Activated T-helper 2 cell treated with anti-CD3 and anti-CD28 coated beads, Interferon-gamma antibody, Interleukin-2, Interleukin-4, amounts not matched to agents 10 μg/mL and 5 μg/mL and 100 μg/mL, durations not matched to agents 14 hours and 24 hours and 36 hours (primary cell): Measurements from ENCODE around the gene ABCC3. TPM values are rescaled to one million over a fixed set of nuclear protein-coding genes. Genes with fewer than 3 reads are reported as not detected.

Source experiments
- DNase-seq: peaks from one replicate; pipeline ENCODE4 v3.0.0; 2021; ENCODE audit warnings: low spot score
- H3K27ac Mint-ChIP-seq: one replicate; pipeline ENCODE4 v1.8.0; 2021; ENCODE audit warnings: mixed read lengths
- H3K27me3 Mint-ChIP-seq: one replicate; pipeline ENCODE4 v1.8.0; 2021; ENCODE audit warnings: low read depth, mixed read lengths
- H3K36me3 Mint-ChIP-seq: one replicate; pipeline ENCODE4 v1.8.0; 2021; ENCODE audit warnings: low read depth, mixed read lengths
- H3K4me1 Mint-ChIP-seq: one replicate; pipeline ENCODE4 v1.8.0; 2021; ENCODE audit warnings: low read depth, mixed read lengths
- H3K4me3 Mint-ChIP-seq: one replicate; pipeline ENCODE4 v1.8.0; 2021; ENCODE audit warnings: low read depth, mild to moderate bottlenecking, moderate library complexity, mixed read lengths
- H3K9me3 Mint-ChIP-seq: one replicate; pipeline ENCODE4 v1.8.0; 2021; ENCODE audit warnings: mixed read lengths
- intact Hi-C: fragments of 100-400 bp; cut with micrococcal nuclease; formaldehyde crosslinking; loops from one replicate; pipeline ENCODE4 v1.15.1; 2023
- total RNA-seq: library from RNA; stranded (reverse); gene quantifications from 2 replicates; pipeline ENCODE4 v1.2.3, GENCODE V29; 2022

Gene ABCC3
- total RNA-seq, 1 donor from 2014 or later = not detected

GRCh38 chr17:50635982-50636803 is 1.5 kb downstream of the ABCC3 start:
- H3K4me1 Mint-ChIP-seq = no peaks in the 10 kb centered on the region

GRCh38 chr17:50636804-50637195 is 2.1 kb downstream of the ABCC3 start:
- peaks cover 55% of the 10 kb centered on the region for H3K27me3 Mint-ChIP-seq

More at GRCh38 chr17:50635982-50636803, 1.5 kb downstream of the ABCC3 start:
- Mint-ChIP-seq H3K27me3 (peaks cover 59% of the 10 kb centered on the region), H3K4me3 (no peak overlapping the region), H3K36me3 (no peaks in the 10 kb centered on the region), H3K27ac (no peak overlapping the region), H3K9me3 (no peaks in the 10 kb centered on the region)
- no peak for DNase-seq
- intact Hi-C loops = no loop called here

GRCh38 chr17:50637829-50638605 is 3.3 kb downstream of the ABCC3 start:
- intact Hi-C loops = no loop called here
- DNase-seq = no peak
- H3K36me3 Mint-ChIP-seq = no peaks in the 10 kb centered on the region
- H3K9me3 Mint-ChIP-seq = no peaks in the 10 kb centered on the region
- H3K4me1 Mint-ChIP-seq = no peaks in the 10 kb centered on the region
- H3K27ac Mint-ChIP-seq = no peak overlapping the region
- H3K4me3 Mint-ChIP-seq = no peak overlapping the region
- peaks cover 46% of the 10 kb centered on the region for H3K27me3 Mint-ChIP-seq

More at GRCh38 chr17:50636804-50637195, 2.1 kb downstream of the ABCC3 start:
- Mint-ChIP-seq H3K36me3 (no peaks in the 10 kb centered on the region), H3K9me3 (no peaks in the 10 kb centered on the region), H3K4me3 (no peak overlapping the region), H3K27ac (no peak overlapping the region), H3K4me1 (no peaks in the 10 kb centered on the region)
- DNase-seq = no peak
- intact Hi-C loops = no loop called here

- no peak for DNase-seq
- H3K4me3 Mint-ChIP-seq = no peak overlapping the region
- intact Hi-C loops = no loop called here
- H3K4me1 Mint-ChIP-seq = no peaks in the 10 kb centered on the region
- no peaks in the 10 kb centered on the region for H3K9me3 Mint-ChIP-seq
- H3K27me3 Mint-ChIP-seq = peaks cover 40% of the 10 kb centered on the region
- H3K36me3 Mint-ChIP-seq = no peaks in the 10 kb centered on the region
- no peak overlapping the region for H3K27ac Mint-ChIP-seq
Measured at GRCh38 chr17:50638606-50638965, 3.9 kb downstream of the ABCC3 start.

- Mint-ChIP-seq H3K36me3 (no peaks in the 10 kb centered on the region), H3K9me3 (no peaks in the 10 kb centered on the region), H3K27ac (no peak overlapping the region), H3K27me3 (peaks cover 34% of the 10 kb centered on the region), H3K4me1 (no peaks in the 10 kb centered on the region), H3K4me3 (no peak overlapping the region)
- intact Hi-C loops = no loop called here
- DNase-seq = no peak
Measured at GRCh38 chr17:50638966-50639713, 4.5 kb downstream of the ABCC3 start.

- Mint-ChIP-seq H3K4me1 (no peaks in the 10 kb centered on the region), H3K27me3 (peaks cover 25% of the 10 kb centered on the region), H3K36me3 (no peaks in the 10 kb centered on the region), H3K27ac (no peak overlapping the region), H3K9me3 (no peaks in the 10 kb centered on the region), H3K4me3 (no peak overlapping the region)
- DNase-seq = no peak
- intact Hi-C loops = no loop called here
Measured at GRCh38 chr17:50640686-50641351, 6.1 kb downstream of the ABCC3 start.

- no peaks in the 10 kb centered on the region for H3K9me3 Mint-ChIP-seq
- peaks cover 24% of the 10 kb centered on the region for H3K27me3 Mint-ChIP-seq
- no peaks in the 10 kb centered on the region for H3K4me1 Mint-ChIP-seq
- H3K27ac Mint-ChIP-seq = no peak overlapping the region
- no peak for DNase-seq
- no peak overlapping the region for H3K4me3 Mint-ChIP-seq
- H3K36me3 Mint-ChIP-seq = no peaks in the 10 kb centered on the region
- intact Hi-C loops = no loop called here
Measured at GRCh38 chr17:50641357-50641756, 6.7 kb downstream of the ABCC3 start.

GRCh38 chr17:50642071-50642721 is 7.5 kb downstream of the ABCC3 start:
- Mint-ChIP-seq H3K27me3 (peaks cover 19% of the 10 kb centered on the region), H3K36me3 (no peaks in the 10 kb centered on the region), H3K9me3 (no peaks in the 10 kb centered on the region), H3K4me1 (no peaks in the 10 kb centered on the region), H3K27ac (no peak overlapping the region), H3K4me3 (no peak overlapping the region)
- DNase-seq = no peak
- intact Hi-C loops = no loop called here

- Mint-ChIP-seq H3K27ac (no peak overlapping the region), H3K27me3 (peaks cover 13% of the 10 kb centered on the region), H3K4me1 (no peaks in the 10 kb centered on the region), H3K9me3 (no peaks in the 10 kb centered on the region), H3K4me3 (no peak overlapping the region), H3K36me3 (no peaks in the 10 kb centered on the region)
- DNase-seq = no peak
- intact Hi-C loops = no loop called here
Measured at GRCh38 chr17:50642722-50643656, 8.3 kb downstream of the ABCC3 start.

GRCh38 chr17:50645748-50646682 is 11.3 kb downstream of the ABCC3 start:
- Mint-ChIP-seq H3K9me3 (no peaks in the 10 kb centered on the region), H3K27me3 (peaks cover 20% of the 10 kb centered on the region), H3K4me3 (no peak overlapping the region), H3K4me1 (no peaks in the 10 kb centered on the region), H3K36me3 (no peaks in the 10 kb centered on the region), H3K27ac (no peak overlapping the region)
- intact Hi-C loops = no loop called here
- no peak for DNase-seq

GRCh38 chr17:50647187-50647586 is 12.5 kb downstream of the ABCC3 start:
- Mint-ChIP-seq H3K27ac (no peak overlapping the region), H3K4me3 (no peak overlapping the region), H3K4me1 (no peaks in the 10 kb centered on the region), H3K9me3 (no peaks in the 10 kb centered on the region), H3K36me3 (no peaks in the 10 kb centered on the region), H3K27me3 (peaks cover 20% of the 10 kb centered on the region)
- no peak for DNase-seq
- intact Hi-C loops = no loop called here
